OCI-LY1 (cell line): ENCODE results near the gene KIF18A.

ENCODE experiments used
- H2AFZ ChIP-seq: fragments of 200-600 bp; sonication (generic), shearing (Covaris generic); 2 replicates; pipeline ENCODE4 v1.6.0; 2014; ENCODE audit warnings: antibody characterized with exemption, mild to moderate bottlenecking, low read length
- H3F3A ChIP-seq: fragments of 200-600 bp; sonication (generic), shearing (Covaris generic); 2 replicates; pipeline ENCODE4 v1.6.0; 2014; ENCODE audit warnings: mild to moderate bottlenecking, antibody characterized with exemption, low read length, moderate library complexity; ENCODE audit not compliant: insufficient read depth
- H3K27ac ChIP-seq: fragments of 200-600 bp; sonication (generic); 2 replicates; pipeline ENCODE4 v1.5.1; 2014; ENCODE audit warnings: low read length, mixed run types, mild to moderate bottlenecking, low read depth; ENCODE audit not compliant: poor library complexity, severe bottlenecking
- H3K27me3 ChIP-seq: fragments of 200-600 bp; sonication (generic); 2 replicates; pipeline ENCODE4 v1.6.0; 2014; ENCODE audit warnings: antibody characterized with exemption, mild to moderate bottlenecking, low read length, moderate library complexity; ENCODE audit not compliant: insufficient read depth
- H3K36me3 ChIP-seq: fragments of 200-600 bp; sonication (generic); 2 replicates; pipeline ENCODE4 v1.6.1; 2014; ENCODE audit warnings: mild to moderate bottlenecking, antibody characterized with exemption, low read length, moderate library complexity, mixed read lengths; ENCODE audit not compliant: insufficient read depth
- H3K4me1 ChIP-seq: fragments of 200-600 bp; sonication (generic); 2 replicates; pipeline ENCODE4 v1.5.1; 2014; ENCODE audit warnings: mild to moderate bottlenecking, low read length, moderate library complexity; ENCODE audit not compliant: insufficient read depth, severe bottlenecking
- H3K4me2 ChIP-seq: fragments of 200-600 bp; sonication (generic), shearing (Covaris generic); 2 replicates; pipeline ENCODE4 v1.6.1; 2014; ENCODE audit warnings: low read length
- H3K4me3 ChIP-seq: fragments of 200-600 bp; sonication (generic); 2 replicates; pipeline ENCODE4 v1.5.1; 2014; ENCODE audit warnings: low read length, low read depth, mild to moderate bottlenecking, mixed read lengths; ENCODE audit not compliant: poor library complexity, severe bottlenecking
- H3K79me2 ChIP-seq: fragments of 200-600 bp; shearing (Covaris generic); 2 replicates; pipeline ENCODE4 v1.6.1; 2016; ENCODE audit warnings: mixed run types, low read length, mixed read lengths; ENCODE audit not compliant: insufficient read depth
- H3K9ac ChIP-seq: fragments of 200-600 bp; sonication (generic), shearing (Covaris generic); 2 replicates; pipeline ENCODE4 v1.6.1; 2014; ENCODE audit warnings: mild to moderate bottlenecking, low read length, mixed read lengths
- H3K9me2 ChIP-seq: fragments of 200-600 bp; sonication (generic), shearing (Covaris generic); 2 replicates; pipeline ENCODE4 v1.6.1; 2014; ENCODE audit warnings: low read depth, mild to moderate bottlenecking, low read length, mixed read lengths
- H3K9me3 ChIP-seq: fragments of 200-600 bp; shearing (Covaris generic); 2 replicates; pipeline ENCODE4 v1.6.1; 2014; ENCODE audit warnings: low read length, mixed read lengths
- H4K20me1 ChIP-seq: fragments of 200-600 bp; sonication (generic), shearing (Covaris generic); 2 replicates; pipeline ENCODE4 v1.6.0; 2016; ENCODE audit warnings: mild to moderate bottlenecking, low read length; ENCODE audit not compliant: insufficient read depth
- EZH2 ChIP-seq: fragments of 200-600 bp; sonication (generic), shearing (Covaris generic); IDR thresholded peaks from 2 replicates; pipeline ENCODE4 v1.8.0; 2017; ENCODE audit warnings: borderline replicate concordance, mixed run types, mild to moderate bottlenecking, antibody characterized with exemption, low read length, moderate library complexity, mixed read lengths
- TF ChIP-seq, protein P1 (sequence below): fragments of 200-600 bp; sonication (generic), shearing (Covaris generic); IDR thresholded peaks from 2 replicates; pipeline ENCODE4 v1.5.1; 2017; ENCODE audit warnings: mild to moderate bottlenecking, antibody characterized with exemption, low read length, moderate library complexity, mixed read lengths

Gene KIF18A

GRCh38 chr11:28099715-28100114 lies 8.2 kb downstream of the KIF18A start:
- TF ChIP-seq, protein P1, sequence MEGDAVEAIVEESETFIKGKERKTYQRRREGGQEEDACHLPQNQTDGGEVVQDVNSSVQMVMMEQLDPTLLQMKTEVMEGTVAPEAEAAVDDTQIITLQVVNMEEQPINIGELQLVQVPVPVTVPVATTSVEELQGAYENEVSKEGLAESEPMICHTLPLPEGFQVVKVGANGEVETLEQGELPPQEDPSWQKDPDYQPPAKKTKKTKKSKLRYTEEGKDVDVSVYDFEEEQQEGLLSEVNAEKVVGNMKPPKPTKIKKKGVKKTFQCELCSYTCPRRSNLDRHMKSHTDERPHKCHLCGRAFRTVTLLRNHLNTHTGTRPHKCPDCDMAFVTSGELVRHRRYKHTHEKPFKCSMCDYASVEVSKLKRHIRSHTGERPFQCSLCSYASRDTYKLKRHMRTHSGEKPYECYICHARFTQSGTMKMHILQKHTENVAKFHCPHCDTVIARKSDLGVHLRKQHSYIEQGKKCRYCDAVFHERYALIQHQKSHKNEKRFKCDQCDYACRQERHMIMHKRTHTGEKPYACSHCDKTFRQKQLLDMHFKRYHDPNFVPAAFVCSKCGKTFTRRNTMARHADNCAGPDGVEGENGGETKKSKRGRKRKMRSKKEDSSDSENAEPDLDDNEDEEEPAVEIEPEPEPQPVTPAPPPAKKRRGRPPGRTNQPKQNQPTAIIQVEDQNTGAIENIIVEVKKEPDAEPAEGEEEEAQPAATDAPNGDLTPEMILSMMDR: no peak
- TF ChIP-seq EZH2: no peak
- no peaks in the 10 kb centered on the region for H3K27me3 ChIP-seq
- no peaks in the 10 kb centered on the region for H4K20me1 ChIP-seq
- H3K36me3 ChIP-seq: peaks cover 54% of the 10 kb centered on the region
- no peak overlapping the region for H3K4me3 ChIP-seq
- H3K79me2 ChIP-seq: peaks cover 71% of the 10 kb centered on the region
- H3K27ac ChIP-seq: no peak overlapping the region
- H3F3A ChIP-seq: no peaks in the 10 kb centered on the region
- H3K9me2 ChIP-seq: no peaks in the 10 kb centered on the region
- H3K9ac ChIP-seq: no peak overlapping the region
- no peaks in the 10 kb centered on the region for H3K9me3 ChIP-seq
- H3K4me2 ChIP-seq: no peak overlapping the region
- H3K4me1 ChIP-seq: peaks cover 11% of the 10 kb centered on the region
- H2AFZ ChIP-seq: no peak overlapping the region

DNA sequence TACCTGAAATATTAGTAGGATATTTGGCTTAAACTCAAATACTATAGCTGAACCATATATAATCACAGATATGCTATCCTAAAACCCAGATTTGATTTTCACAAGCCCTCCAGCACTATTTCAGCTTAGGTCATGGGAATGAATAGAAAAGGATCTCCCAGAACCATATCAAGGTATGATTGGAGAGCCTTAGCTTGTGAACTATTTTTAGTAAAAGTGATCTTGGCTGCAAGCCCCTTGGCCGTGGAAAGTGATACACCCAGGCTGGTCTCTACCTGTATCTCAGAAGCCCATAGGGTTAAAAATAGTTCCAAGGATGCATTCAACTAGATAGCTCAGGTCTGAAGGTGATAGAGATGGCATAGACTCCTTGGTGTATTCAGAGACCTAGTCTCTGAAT lies 9.7 kb downstream of the KIF18A start:
- Histone ChIP-seq H3K79me2 (peaks cover 64% of the 10 kb centered on the region), H3K36me3 (peaks cover 68% of the 10 kb centered on the region), H3K27ac (no peak overlapping the region)

DNA sequence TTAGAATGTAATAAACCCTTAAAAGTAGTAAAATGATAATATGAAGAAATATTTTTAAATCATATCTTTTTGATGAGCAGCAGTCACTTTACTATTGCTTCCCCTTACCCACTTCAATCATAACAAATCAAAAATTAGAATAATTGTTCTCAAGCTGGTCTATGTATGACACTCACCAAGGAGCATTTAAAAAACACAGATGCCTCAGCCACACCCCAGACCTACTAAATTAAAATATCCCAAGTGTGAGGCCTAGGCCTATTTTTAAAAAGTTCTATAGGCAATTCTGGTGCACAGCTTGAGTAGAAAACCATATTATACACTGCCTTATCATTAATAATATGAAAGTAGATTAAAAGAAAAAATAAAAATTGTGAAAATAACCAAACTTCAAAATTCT lies 15.2 kb downstream of the KIF18A start:
- Histone ChIP-seq H3K4me3 (no peak overlapping the region), H3K4me1 (no peaks in the 10 kb centered on the region), H2AFZ (no peak overlapping the region), H3K9me2 (no peaks in the 10 kb centered on the region), H3F3A (no peaks in the 10 kb centered on the region), H3K4me2 (no peak overlapping the region), H3K9me3 (no peaks in the 10 kb centered on the region), H3K27ac (no peak overlapping the region), H3K36me3 (peaks cover 74% of the 10 kb centered on the region), H3K9ac (no peak overlapping the region), H3K27me3 (no peaks in the 10 kb centered on the region), H3K79me2 (peaks cover 9% of the 10 kb centered on the region), H4K20me1 (no peaks in the 10 kb centered on the region)
- TF ChIP-seq EZH2: no peak
- TF ChIP-seq, protein P1: no peak

More for the DNA sequence above, 9.7 kb downstream of the KIF18A start:
- Histone ChIP-seq H3F3A (no peaks in the 10 kb centered on the region), H3K4me3 (no peak overlapping the region), H3K27me3 (no peaks in the 10 kb centered on the region), H3K4me2 (no peak overlapping the region), H3K9ac (no peak overlapping the region), H3K9me3 (no peaks in the 10 kb centered on the region), H2AFZ (no peak overlapping the region), H3K4me1 (no peaks in the 10 kb centered on the region), H4K20me1 (no peaks in the 10 kb centered on the region), H3K9me2 (no peaks in the 10 kb centered on the region)
- no peak for TF ChIP-seq EZH2
- TF ChIP-seq, protein P1: no peak
